Measurements from ENCODE around the gene TBCCD1. TPM values are rescaled to one million over a fixed set of nuclear protein-coding genes. Genes with fewer than 3 reads are reported as not detected.

The TBCCD1 gene
- total and polyA plus RNA-seq, 2 donors (not counting 3 experiments of a cell fraction or from before 2014, with no cell fraction given): 16.5 to 16.6 TPM

DNA sequence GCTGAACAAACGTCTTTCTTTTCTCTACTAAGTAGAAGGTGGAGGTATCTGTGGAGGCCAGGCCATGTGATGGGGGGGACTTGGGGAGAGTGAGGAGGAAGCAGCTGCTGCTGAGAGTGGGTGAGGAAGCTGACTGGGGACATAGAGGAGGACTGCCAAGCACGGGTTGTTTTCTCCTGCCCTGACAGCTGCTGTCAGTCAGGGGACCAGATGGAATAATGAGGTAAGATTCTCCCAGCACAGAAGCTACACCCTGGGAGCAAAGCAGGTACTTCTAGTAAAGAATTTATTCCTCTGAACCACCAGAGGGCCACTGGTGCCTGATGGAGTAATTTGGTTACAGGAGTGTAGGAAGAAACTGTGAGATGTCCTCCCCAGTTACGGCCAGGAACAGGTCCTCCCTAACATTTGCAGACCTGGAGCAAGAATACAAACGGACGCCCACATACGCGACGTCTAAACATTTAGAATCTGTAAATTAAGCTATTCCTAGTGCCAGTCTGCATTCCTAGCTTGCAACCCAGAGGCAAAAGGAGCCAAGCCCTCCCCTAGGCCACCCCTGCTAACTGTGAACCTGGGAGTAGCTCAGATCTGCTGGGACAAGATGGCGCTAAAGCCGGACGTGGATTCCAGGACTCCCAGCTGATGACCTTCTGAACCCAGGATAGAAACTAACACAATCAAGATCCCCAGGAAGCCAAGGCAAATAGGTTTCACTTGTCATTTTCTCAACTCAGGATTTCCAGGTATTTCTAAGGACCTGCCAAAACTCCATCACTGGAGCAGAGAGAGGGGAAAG lies 37.7 kb downstream of the TBCCD1 start:
- FAIRE-seq (no peak), DNase-seq (ENCODE audit: low read depth, low spot score) (no peak)
- Histone ChIP-seq H3K9ac (replicated peaks; ENCODE audit: extremely low read depth, insufficient read depth, low read length) (no peak overlapping the region), H4K20me1 (replicated peaks; ENCODE audit: control insufficient read depth, extremely low read depth, insufficient read depth, low read length) (no peaks in the 10 kb centered on the region), H3K27me3 (ENCODE audit: control insufficient read depth in 2 of 2, insufficient read depth in 2 of 2, low read length in 2 of 2) (no peaks in the 10 kb centered on the region), H3K27ac (ENCODE audit: insufficient read depth, low read depth, low read length) (no peak overlapping the region), H3K4me1 (ENCODE audit: control insufficient read depth, extremely low read depth, insufficient read depth, low read length) (no peaks in the 10 kb centered on the region), H3K9me3 (replicated peaks; ENCODE audit: control insufficient read depth, insufficient read depth, low read length) (no peaks in the 10 kb centered on the region), H2AFZ (ENCODE audit: low read depth, low read length) (no peak overlapping the region), H3K36me3 (ENCODE audit: control insufficient read depth in 2 of 2, extremely low read depth in 1 of 2, insufficient read depth in 2 of 2, low read length in 2 of 2) (no peaks in the 10 kb centered on the region), H3K4me2 (ENCODE audit: insufficient read depth, low read length) (no peak overlapping the region), H3K4me3 (replicated peaks in 1 of 3; ENCODE audit: insufficient read depth in 1 of 3, low read depth in 1 of 3, low read length in 3 of 3) (no peak overlapping the region), H3K79me2 (ENCODE audit: control insufficient read depth, insufficient read depth, low read length) (no peaks in the 10 kb centered on the region), H3K9me1 (replicated peaks; ENCODE audit: control insufficient read depth, extremely low read depth, insufficient read depth, low read length) (no peaks in the 10 kb centered on the region)
- POLR2A ChIA-PET: no interaction called here
- no TSS peak for BruUV-seq (replicated peaks)
- intact Hi-C loops (cut with micrococcal nuclease) (no loop called here), dilution Hi-C loops (cut with MboI; ENCODE audit: extremely low pct_ligation_motif_present, low sequenced_read_pairs) (no loop called here)
- TF ChIP-seq, protein P1, sequence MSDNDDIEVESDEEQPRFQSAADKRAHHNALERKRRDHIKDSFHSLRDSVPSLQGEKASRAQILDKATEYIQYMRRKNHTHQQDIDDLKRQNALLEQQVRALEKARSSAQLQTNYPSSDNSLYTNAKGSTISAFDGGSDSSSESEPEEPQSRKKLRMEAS (IDR thresholded peaks at IDR 0.05; ENCODE audit: insufficient read depth, insufficient read length): no peak
- TF ChIP-seq MYC (IDR thresholded peaks at IDR 0.05; ENCODE audit: low read depth, low read length) (no peak), EZH2 (IDR thresholded peaks at IDR 0.05; ENCODE audit: borderline replicate concordance, low read depth, low read length, severe bottlenecking) (no peak), FOS (IDR thresholded peaks at IDR 0.05; ENCODE audit: borderline replicate concordance, insufficient read depth, low read length) (no peak), GATA2 (IDR thresholded peaks at IDR 0.05; ENCODE audit: insufficient read depth, insufficient read length, low read depth, low read length) (no peak), JUN (IDR thresholded peaks at IDR 0.05; ENCODE audit: borderline replicate concordance, insufficient read depth, insufficient read length, low read depth) (no peak), POLR2AphosphoS5 (IDR thresholded peaks at IDR 0.05; ENCODE audit: insufficient read depth, low read depth, low read length) (no peak), POLR2A (IDR thresholded peaks at IDR 0.05; ENCODE audit: low read depth, low read length) (no peak)
- TF ChIP-seq, protein P2, sequence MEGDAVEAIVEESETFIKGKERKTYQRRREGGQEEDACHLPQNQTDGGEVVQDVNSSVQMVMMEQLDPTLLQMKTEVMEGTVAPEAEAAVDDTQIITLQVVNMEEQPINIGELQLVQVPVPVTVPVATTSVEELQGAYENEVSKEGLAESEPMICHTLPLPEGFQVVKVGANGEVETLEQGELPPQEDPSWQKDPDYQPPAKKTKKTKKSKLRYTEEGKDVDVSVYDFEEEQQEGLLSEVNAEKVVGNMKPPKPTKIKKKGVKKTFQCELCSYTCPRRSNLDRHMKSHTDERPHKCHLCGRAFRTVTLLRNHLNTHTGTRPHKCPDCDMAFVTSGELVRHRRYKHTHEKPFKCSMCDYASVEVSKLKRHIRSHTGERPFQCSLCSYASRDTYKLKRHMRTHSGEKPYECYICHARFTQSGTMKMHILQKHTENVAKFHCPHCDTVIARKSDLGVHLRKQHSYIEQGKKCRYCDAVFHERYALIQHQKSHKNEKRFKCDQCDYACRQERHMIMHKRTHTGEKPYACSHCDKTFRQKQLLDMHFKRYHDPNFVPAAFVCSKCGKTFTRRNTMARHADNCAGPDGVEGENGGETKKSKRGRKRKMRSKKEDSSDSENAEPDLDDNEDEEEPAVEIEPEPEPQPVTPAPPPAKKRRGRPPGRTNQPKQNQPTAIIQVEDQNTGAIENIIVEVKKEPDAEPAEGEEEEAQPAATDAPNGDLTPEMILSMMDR (IDR thresholded peaks at IDR 0.05; ENCODE audit: extremely low read depth in 1 of 2, insufficient read depth in 1 of 2, low read depth in 1 of 2, low read length in 2 of 2): no peak
- CTCF ChIA-PET: interaction anchor here (0.7 to 2.5 kb wide), 5 partner anchors 10 to 586 kb away, joined by 3 to 10 read pairs (median 4); no protein-coding TSS in a partner anchor
